ENCODE data around the gene SLC25A22. TPM values are rescaled to one million over a fixed set of nuclear protein-coding genes. Genes with fewer than 3 reads are reported as not detected.

SLC25A22 gene
- total RNA-seq, 1 donor from 2014 or later: 35.6 TPM

GRCh38 chr11:791658-792534 is 6.2 kb downstream of the SLC25A22 start:
- H3K4me3 Mint-ChIP-seq: no peak overlapping the region
- no peak for DNase-seq (ENCODE audit: extremely low spot score, unreplicated experiment)
- H3K9me3 Mint-ChIP-seq: no peaks in the 10 kb centered on the region
- H3K27ac Mint-ChIP-seq: no peak overlapping the region
- no peak for TF ChIP-seq CTCF (conservative IDR thresholded peaks at IDR 0.05)
- H3K4me1 Mint-ChIP-seq (ENCODE audit: unreplicated experiment): peaks cover 8% of the 10 kb centered on the region
- no peaks in the 10 kb centered on the region for H3K27me3 Mint-ChIP-seq
- H3K36me3 Mint-ChIP-seq: no peaks in the 10 kb centered on the region

DNA sequence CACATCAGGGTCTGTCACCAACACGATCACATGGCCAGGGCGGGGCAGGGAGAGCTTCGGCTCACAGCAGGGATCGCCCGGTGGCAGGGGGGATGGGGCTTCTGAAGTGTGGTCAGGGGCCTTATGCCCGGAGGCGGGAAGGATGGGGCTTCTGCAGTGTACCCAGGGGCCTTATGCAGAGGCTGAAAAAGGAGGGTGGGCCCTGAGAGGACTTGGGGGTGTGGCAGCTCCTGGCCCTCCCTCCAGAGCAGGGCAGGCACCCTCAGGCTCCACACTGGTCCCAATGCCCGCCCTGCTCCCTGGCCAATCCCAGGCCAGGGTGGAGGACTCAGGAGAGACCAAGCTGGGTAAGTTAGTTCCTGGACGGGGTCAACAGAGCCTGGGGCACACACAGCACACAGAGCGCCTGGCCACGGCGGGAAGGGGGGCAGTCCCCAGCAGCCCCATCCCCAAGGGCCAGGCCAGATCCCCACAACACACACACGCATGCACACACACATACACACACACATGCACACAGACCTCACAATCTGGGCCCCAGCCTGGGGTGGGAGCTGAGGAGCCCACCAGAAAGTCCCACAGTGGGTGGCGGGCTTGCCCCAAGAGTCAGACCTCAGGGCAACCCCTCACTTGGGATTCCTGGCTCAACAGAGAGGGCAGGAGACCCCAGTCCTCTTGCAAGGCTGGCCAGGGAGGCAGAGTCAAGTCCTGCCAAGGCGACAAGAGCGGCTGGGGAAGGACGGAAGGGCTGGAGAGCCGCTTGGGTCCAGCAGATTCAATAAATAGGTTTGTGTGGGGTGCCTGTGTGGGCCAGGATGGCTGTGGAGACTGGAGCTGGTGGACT is 7.1 kb downstream of the SLC25A22 start:
- H3K27ac Mint-ChIP-seq: no peak overlapping the region
- TF ChIP-seq CTCF (conservative IDR thresholded peaks at IDR 0.05): no peak

DNA sequence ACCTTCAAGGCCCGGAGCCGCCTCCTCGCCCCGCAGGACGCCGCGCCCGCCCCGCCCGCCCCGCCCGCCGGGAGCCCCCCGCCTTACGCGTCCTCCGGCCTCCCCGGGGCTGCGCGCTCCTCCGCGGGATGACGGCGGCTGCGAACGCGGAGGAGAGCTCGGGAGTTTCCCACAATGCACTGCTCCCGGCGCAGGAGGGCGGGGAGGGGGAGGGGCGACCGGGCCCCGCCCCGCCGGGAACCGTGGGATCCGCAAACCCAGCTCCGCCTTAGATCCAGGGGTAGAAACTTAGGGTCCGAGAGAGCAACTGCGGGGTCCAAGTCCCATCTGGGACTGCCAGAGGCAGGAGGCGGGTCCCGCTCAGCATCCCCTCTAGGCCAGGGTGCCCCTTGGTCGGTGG is 8.1 kb downstream of the SLC25A22 start, which contains the start of gene CEND1:
Gene CEND1 (minus strand): TSS at position 148 of the 400 bp plus-strand sequence. CDS start 1,514 bp downstream, outside the sequence.
- DNase-seq (ENCODE audit: extremely low spot score, unreplicated experiment): no peak
- no peaks in the 10 kb centered on the region for H3K36me3 Mint-ChIP-seq
- no peaks in the 10 kb centered on the region for H3K4me1 Mint-ChIP-seq (ENCODE audit: unreplicated experiment)
- no peak within 1 kb of the TSS for H3K4me3 Mint-ChIP-seq
- no peaks in the 10 kb centered on the region for H3K9me3 Mint-ChIP-seq
- no peaks in the 10 kb centered on the region for H3K27me3 Mint-ChIP-seq
- no peak for TF ChIP-seq CTCF (conservative IDR thresholded peaks at IDR 0.05)
- H3K27ac Mint-ChIP-seq: no peak within 1 kb of the TSS

More for the DNA sequence above, 7.1 kb downstream of the SLC25A22 start:
- H3K4me3 Mint-ChIP-seq: no peak overlapping the region
- H3K4me1 Mint-ChIP-seq (ENCODE audit: unreplicated experiment): peaks cover 1% of the 10 kb centered on the region
- no peaks in the 10 kb centered on the region for H3K27me3 Mint-ChIP-seq
- H3K36me3 Mint-ChIP-seq: no peaks in the 10 kb centered on the region
- H3K9me3 Mint-ChIP-seq: no peaks in the 10 kb centered on the region
- DNase-seq (ENCODE audit: extremely low spot score, unreplicated experiment): no peak

DNA sequence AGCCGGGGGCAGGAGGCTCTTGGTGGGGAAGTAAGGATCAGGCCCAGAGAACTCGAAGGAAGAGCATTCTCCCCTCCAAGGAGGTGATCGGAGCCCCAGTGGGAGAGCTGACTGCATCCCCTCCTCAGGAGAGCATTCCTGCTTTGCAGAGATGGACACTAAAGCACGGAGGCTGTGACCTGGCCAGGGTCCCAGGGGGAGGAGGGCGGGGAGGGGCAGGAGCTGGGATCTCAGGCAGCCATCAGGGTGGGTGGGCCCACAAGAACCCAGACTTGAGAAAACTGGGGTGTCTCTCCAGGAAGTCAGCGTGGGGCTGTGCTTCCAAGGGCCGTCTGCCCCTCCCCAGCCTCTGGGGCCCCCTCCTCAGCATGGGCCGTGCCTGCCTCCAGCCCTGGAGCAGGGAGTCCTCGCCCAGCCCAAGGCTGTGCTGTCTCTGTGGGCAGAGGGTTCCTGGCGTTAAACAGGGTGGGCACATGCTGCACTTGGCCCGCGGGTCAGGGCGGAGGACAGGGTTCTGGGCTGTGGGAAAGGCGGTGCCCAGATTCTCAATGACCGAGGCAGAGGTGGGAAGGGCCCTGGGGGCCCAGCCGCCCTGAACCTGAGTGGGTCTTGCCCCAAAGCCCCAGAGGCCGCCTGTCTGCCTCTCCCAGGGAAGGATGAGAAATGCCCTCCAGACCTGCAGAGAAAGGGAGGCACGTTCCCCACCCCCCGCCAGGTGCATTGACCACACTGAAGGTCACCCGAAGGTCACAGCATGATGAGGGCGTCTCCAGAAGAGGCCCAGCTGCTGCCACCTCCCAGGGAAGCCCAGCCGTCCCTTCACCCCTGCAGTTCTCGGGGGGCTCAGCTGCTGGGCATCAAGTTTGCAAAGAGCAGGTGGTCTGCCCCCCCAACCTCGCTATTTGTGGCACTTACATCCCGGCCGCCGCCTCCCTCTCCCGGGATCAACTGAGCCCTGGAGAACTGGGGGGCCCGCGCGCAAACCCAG is 8.8 kb downstream of the SLC25A22 start:
- Mint-ChIP-seq H3K27me3 (no peaks in the 10 kb centered on the region), H3K4me3 (no peak overlapping the region), H3K4me1 (ENCODE audit: unreplicated experiment) (no peaks in the 10 kb centered on the region)

More for the DNA sequence above, 8.8 kb downstream of the SLC25A22 start:
- H3K27ac Mint-ChIP-seq: no peak overlapping the region
- no peaks in the 10 kb centered on the region for H3K36me3 Mint-ChIP-seq
- DNase-seq (ENCODE audit: extremely low spot score, unreplicated experiment): no peak
- H3K9me3 Mint-ChIP-seq: no peaks in the 10 kb centered on the region
- TF ChIP-seq CTCF (conservative IDR thresholded peaks at IDR 0.05): no peak

All from type B pancreatic cell (in vitro differentiated cells).